Panc1 (cell line): ENCODE data around the gene ADGRB3.
"Not testable (repeated sequence)": the region's sequence is repeated elsewhere in the genome, so short reads cannot be mapped to it uniquely, and the experiment has no call there.

Experiments
- POLR2AphosphoS5 ChIP-seq: IDR thresholded peaks from 2 replicates; pipeline ENCODE4 v1.6.1; 2012; ENCODE audit warnings: mild to moderate bottlenecking, low read depth, low read length, moderate library complexity
- SIN3A ChIP-seq: IDR thresholded peaks from 2 replicates; pipeline ENCODE4 v1.6.1; 2012; ENCODE audit warnings: low read depth, mild to moderate bottlenecking, low read length, moderate library complexity, borderline replicate concordance; ENCODE audit not compliant: insufficient read depth
- TCF7L2 ChIP-seq: IDR thresholded peaks from 2 replicates; pipeline ENCODE4 v1.6.1; 2011; ENCODE audit warnings: mild to moderate bottlenecking, low read depth, low read length, inconsistent platforms
- TF ChIP-seq, protein P1 (sequence below): fragments of 450-650 bp; IDR thresholded peaks from 2 replicates; pipeline ENCODE4 v1.5.1; 2017; ENCODE audit warnings: mild to moderate bottlenecking

DNA sequence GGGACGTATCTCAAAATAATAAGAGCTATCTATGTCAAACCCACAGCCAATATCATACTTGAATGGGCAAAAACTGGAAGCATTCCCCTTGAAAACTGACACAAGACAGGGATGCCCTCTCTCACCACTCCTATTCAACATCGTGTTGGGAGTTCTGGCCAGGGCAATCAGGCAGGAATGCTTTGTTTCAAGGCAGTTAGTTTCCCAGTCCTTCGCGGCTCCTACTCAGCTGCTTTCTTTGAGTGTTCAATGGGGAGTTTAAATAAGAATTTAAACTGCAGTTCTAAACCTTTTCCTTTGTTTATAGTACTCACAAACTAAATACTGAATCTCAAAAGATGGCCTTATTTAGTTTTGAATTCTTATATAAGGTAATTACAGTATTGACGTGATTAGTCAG, 179.9 kb downstream of the ADGRB3 start:
- TF ChIP-seq, protein P1, sequence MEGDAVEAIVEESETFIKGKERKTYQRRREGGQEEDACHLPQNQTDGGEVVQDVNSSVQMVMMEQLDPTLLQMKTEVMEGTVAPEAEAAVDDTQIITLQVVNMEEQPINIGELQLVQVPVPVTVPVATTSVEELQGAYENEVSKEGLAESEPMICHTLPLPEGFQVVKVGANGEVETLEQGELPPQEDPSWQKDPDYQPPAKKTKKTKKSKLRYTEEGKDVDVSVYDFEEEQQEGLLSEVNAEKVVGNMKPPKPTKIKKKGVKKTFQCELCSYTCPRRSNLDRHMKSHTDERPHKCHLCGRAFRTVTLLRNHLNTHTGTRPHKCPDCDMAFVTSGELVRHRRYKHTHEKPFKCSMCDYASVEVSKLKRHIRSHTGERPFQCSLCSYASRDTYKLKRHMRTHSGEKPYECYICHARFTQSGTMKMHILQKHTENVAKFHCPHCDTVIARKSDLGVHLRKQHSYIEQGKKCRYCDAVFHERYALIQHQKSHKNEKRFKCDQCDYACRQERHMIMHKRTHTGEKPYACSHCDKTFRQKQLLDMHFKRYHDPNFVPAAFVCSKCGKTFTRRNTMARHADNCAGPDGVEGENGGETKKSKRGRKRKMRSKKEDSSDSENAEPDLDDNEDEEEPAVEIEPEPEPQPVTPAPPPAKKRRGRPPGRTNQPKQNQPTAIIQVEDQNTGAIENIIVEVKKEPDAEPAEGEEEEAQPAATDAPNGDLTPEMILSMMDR, result not testable (repeated sequence)
- not testable (repeated sequence) for TF ChIP-seq TCF7L2, POLR2AphosphoS5, SIN3A
